Tibial artery (tissue), 4 donors: Measurements from ENCODE around the gene SLC26A6.

Experiments
- DNase-seq, 2 donors: peaks; one replicate each; pipeline ENCODE4 v3.0.0-alpha.2; 2019
- H3K27ac ChIP-seq, 2 donors: fragments of 200-600 bp; sonication (generic) in 1 of 2; 1 replicate in 1 of 2; 2 replicates in 1 of 2; pipeline ENCODE4 v1.5.1; 2018 to 2019; ENCODE audit warnings: mild to moderate bottlenecking in 1 of 2
- H3K27me3 ChIP-seq, 2 donors: fragments of 200-600 bp; sonication (generic) in 1 of 2; one replicate each; pipeline versions ENCODE4 v1.5.1 to v1.6.0; 2016 to 2019
- H3K36me3 ChIP-seq, 3 donors: fragments of 200-600 bp; sonication (generic) in 2 of 3; one replicate each; pipeline ENCODE4 v1.5.1; 2016 to 2019; ENCODE audit warnings: mild to moderate bottlenecking in 2 of 3
- H3K4me1 ChIP-seq, 4 donors: fragments of 200-600 bp; sonication (generic) in 2 of 4; 1 replicate in 3 of 4; 2 replicates in 1 of 4; pipeline ENCODE4 v1.5.1; 2016 to 2019
- H3K4me3 ChIP-seq, 2 donors: fragments of 200-600 bp; sonication (generic) in 1 of 2; 1 replicate in 1 of 2; 2 replicates in 1 of 2; pipeline ENCODE4 v1.5.1; 2018 to 2019; ENCODE audit warnings: mild to moderate bottlenecking in 2 of 2
- H3K9me3 ChIP-seq, 3 donors: fragments of 200-600 bp; sonication (generic) in 1 of 3; one replicate each; pipeline ENCODE4 v1.5.1; 2016 to 2019
- CTCF ChIP-seq, 2 experiments: fragments of 200-600 bp in 1 of 2; fragments of 450-650 bp in 1 of 2; IDR thresholded peaks; one replicate each; pipeline ENCODE4 v1.5.1; 2017 to 2019; ENCODE audit warnings: antibody characterized with exemption in 2 of 2, mild to moderate bottlenecking in 1 of 2, moderate library complexity in 1 of 2
- intact Hi-C: fragments of 100-400 bp; cut with DNase I; formaldehyde crosslinking; loops from one replicate; pipeline ENCODE4 v1.15.0; 2023; ENCODE audit warnings: low total_unique reads

The SLC26A6 gene

GRCh38 chr3:48600711-48601621 lies 34.3 kb downstream of the SLC26A6 start:
- Histone ChIP-seq H3K4me1 (peaks cover 7 to 53% (median 47%) of the 10 kb centered on the region in 4 donors), H3K4me3 (no peak overlapping the region), H3K27ac (peak overlapping the region; percentile 84 to 90), H3K27me3 (no peaks in the 10 kb centered on the region), H3K36me3 (peaks cover 71 to 75% (median 71%) of the 10 kb centered on the region in 3 donors), H3K9me3 (no peaks in the 10 kb centered on the region)
- TF ChIP-seq CTCF (IDR thresholded peaks at IDR 0.05) = no peak
- intact Hi-C loops = no loop called here
- no peak for DNase-seq

DNA sequence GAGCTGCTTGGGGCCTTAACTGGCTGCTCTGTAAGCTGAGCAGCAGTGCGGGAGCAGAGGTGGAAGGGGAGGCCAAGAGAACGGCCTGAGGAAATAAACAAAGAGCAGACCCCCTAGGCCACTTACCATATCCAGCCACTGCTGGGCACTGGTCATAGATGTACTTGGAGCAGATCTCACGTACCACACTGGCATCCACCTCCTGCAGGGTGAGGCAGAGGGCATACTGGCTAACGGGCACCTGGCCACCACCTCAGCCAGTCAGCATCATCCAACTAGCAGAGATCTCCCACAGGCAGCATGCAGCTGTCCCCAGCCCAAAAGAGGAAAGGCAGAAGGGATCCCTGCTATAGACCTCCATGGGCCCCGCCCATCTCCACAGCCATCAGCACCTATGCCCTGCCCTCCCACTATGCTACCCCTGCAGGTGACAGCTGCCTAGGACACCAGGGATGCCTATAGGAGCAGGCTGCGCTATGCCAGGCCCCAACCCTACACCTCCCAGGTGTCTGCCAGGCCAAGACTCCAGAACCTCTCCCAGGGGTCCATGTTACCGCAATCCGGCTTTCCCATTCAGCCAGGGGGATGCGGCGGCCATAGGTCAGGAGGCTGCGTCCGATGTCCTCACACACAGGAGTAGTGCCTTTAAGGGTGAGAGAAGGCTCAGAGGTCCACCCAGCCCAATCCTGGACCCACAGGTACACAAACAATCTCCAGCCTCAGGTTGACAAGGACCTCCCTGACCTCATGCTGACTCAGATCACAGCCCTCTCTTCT lies 35.6 kb downstream of the SLC26A6 start:
- no peak for TF ChIP-seq CTCF (IDR thresholded peaks at IDR 0.05)
- no peaks in the 10 kb centered on the region for H3K27me3 ChIP-seq
- peaks cover 7 to 66% (median 60%) of the 10 kb centered on the region in 4 donors for H3K4me1 ChIP-seq
- peak overlapping the region; percentile 84 to 90 for H3K27ac ChIP-seq
- DNase-seq = no peak
- H3K9me3 ChIP-seq = no peaks in the 10 kb centered on the region
- peaks cover 58 to 62% (median 59%) of the 10 kb centered on the region in 3 donors for H3K36me3 ChIP-seq
- no peak overlapping the region for H3K4me3 ChIP-seq
- intact Hi-C loops = no loop called here

GRCh38 chr3:48599077-48599501 lies 36.2 kb downstream of the SLC26A6 start:
- H3K36me3 ChIP-seq = peaks cover 52 to 56% (median 52%) of the 10 kb centered on the region in 3 donors
- no peak for DNase-seq
- no peak overlapping the region for H3K4me3 ChIP-seq
- H3K9me3 ChIP-seq = no peaks in the 10 kb centered on the region
- no peak for TF ChIP-seq CTCF (IDR thresholded peaks at IDR 0.05)
- H3K4me1 ChIP-seq = peaks cover 7 to 72% (median 65%) of the 10 kb centered on the region in 4 donors
- H3K27me3 ChIP-seq = peaks cover 0 to 2% of the 10 kb centered on the region in 2 donors
- peak overlapping the region; percentile 84 to 90 for H3K27ac ChIP-seq
- intact Hi-C loops = no loop called here

DNA sequence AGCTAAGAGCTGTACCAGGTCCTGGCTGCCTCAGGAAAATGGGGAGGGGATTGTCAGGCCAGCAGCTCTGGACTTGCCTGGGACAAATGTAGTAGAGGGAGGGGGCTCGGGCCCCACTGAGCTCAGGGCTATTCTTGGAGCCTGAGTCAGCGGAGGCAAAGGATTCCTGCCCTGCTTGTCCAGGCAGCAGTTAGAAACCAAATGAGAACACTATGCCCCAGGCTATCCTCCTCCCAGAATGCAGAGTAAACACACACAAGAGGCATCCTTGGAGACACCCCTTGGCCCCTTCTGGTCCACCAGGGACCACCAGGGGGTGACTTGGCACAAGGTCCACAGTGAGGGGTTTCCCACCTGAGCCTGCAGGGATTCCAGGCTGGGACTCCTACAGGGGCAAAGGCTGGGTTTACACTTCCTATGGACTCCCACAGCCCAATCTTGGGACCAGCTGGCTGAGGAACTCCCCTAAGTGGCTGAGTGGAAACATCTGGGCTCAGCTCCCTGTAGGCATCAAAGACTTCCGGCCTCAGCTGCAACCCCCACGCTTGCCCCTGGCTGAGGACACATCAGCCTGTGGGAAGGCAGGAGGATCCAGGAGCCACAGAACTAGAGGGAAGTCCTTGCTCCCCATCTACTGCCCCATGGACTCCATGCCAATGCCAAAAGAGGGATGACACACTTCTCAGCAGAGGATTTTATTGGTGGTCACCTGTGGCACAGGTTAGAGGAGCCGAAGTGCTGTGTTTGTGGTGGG lies 36.8 kb downstream of the SLC26A6 start:
- no peak for TF ChIP-seq CTCF (IDR thresholded peaks at IDR 0.05)
- H3K27me3 ChIP-seq = peaks cover 0 to 6% of the 10 kb centered on the region in 2 donors
- H3K27ac ChIP-seq = peak overlapping the region; percentile 84 to 90
- no peaks in the 10 kb centered on the region for H3K9me3 ChIP-seq
- intact Hi-C loops = no loop called here
- H3K4me1 ChIP-seq = peaks cover 7 to 72% (median 65%) of the 10 kb centered on the region in 4 donors
- H3K4me3 ChIP-seq = no peak overlapping the region
- peaks cover 46 to 50% (median 47%) of the 10 kb centered on the region in 3 donors for H3K36me3 ChIP-seq
- DNase-seq = peak; percentile 65 to 93

GRCh38 chr3:48597408-48597800 lies 37.9 kb downstream of the SLC26A6 start:
- Histone ChIP-seq H3K9me3 (no peaks in the 10 kb centered on the region), H3K4me3 (no peak overlapping the region), H3K27ac (peak overlapping the region; percentile 84 to 90), H3K36me3 (peaks cover 35 to 39% (median 36%) of the 10 kb centered on the region in 3 donors), H3K4me1 (peaks cover 7 to 72% (median 65%) of the 10 kb centered on the region in 4 donors), H3K27me3 (peaks cover 0 to 6% of the 10 kb centered on the region in 2 donors)
- no peak for DNase-seq
- no peak for TF ChIP-seq CTCF (IDR thresholded peaks at IDR 0.05)
- intact Hi-C loops = no loop called here
